ENCODE measurements around the gene ARSI.

ARSI gene

GRCh38 chr5:150329881-150330876, 27.5 kb upstream of the ARSI start:
- peaks cover 57% of the 10 kb centered on the region for H3K4me1 Mint-ChIP-seq
- peak overlapping the region; percentile 2 for H3K27ac Mint-ChIP-seq
- H3K27me3 Mint-ChIP-seq (ENCODE audit: low read depth, poor library complexity): no peaks in the 10 kb centered on the region
- H3K4me3 Mint-ChIP-seq: no peak overlapping the region
- no peaks in the 10 kb centered on the region for H3K36me3 Mint-ChIP-seq (ENCODE audit: low read depth)
- no peak for TF ChIP-seq CTCF (IDR thresholded peaks at IDR 0.05)
- DNase-seq: peak; percentile 23
- no peaks in the 10 kb centered on the region for H3K9me3 Mint-ChIP-seq

GRCh38 chr5:150329038-150329437, 26.3 kb upstream of the ARSI start:
- no peaks in the 10 kb centered on the region for H3K27me3 Mint-ChIP-seq (ENCODE audit: low read depth, poor library complexity)
- no peak for TF ChIP-seq CTCF (IDR thresholded peaks at IDR 0.05)
- DNase-seq: no peak
- no peaks in the 10 kb centered on the region for H3K9me3 Mint-ChIP-seq
- no peaks in the 10 kb centered on the region for H3K36me3 Mint-ChIP-seq (ENCODE audit: low read depth)
- H3K27ac Mint-ChIP-seq: no peak overlapping the region
- H3K4me3 Mint-ChIP-seq: no peak overlapping the region
- peaks cover 59% of the 10 kb centered on the region for H3K4me1 Mint-ChIP-seq

- Mint-ChIP-seq H3K27me3 (ENCODE audit: low read depth, poor library complexity) (peaks cover 4% of the 10 kb centered on the region), H3K36me3 (ENCODE audit: low read depth) (no peaks in the 10 kb centered on the region), H3K4me1 (peaks cover 59% of the 10 kb centered on the region), H3K9me3 (no peaks in the 10 kb centered on the region), H3K4me3 (no peak overlapping the region), H3K27ac (no peak overlapping the region)
- DNase-seq: no peak
- TF ChIP-seq CTCF (IDR thresholded peaks at IDR 0.05): no peak
Measured at GRCh38 chr5:150328515-150328914, 25.8 kb upstream of the ARSI start.

GRCh38 chr5:150327139-150327538, 24.4 kb upstream of the ARSI start:
- Mint-ChIP-seq H3K9me3 (no peaks in the 10 kb centered on the region), H3K27me3 (ENCODE audit: low read depth, poor library complexity) (peaks cover 4% of the 10 kb centered on the region), H3K4me1 (peaks cover 59% of the 10 kb centered on the region), H3K27ac (no peak overlapping the region), H3K4me3 (no peak overlapping the region), H3K36me3 (ENCODE audit: low read depth) (no peaks in the 10 kb centered on the region)
- DNase-seq: no peak
- TF ChIP-seq CTCF (IDR thresholded peaks at IDR 0.05): no peak

GRCh38 chr5:150326707-150327106, 24.0 kb upstream of the ARSI start:
- H3K9me3 Mint-ChIP-seq: peaks cover under 1% of the 10 kb centered on the region
- no peak for DNase-seq
- H3K27ac Mint-ChIP-seq: no peak overlapping the region
- no peak overlapping the region for H3K4me3 Mint-ChIP-seq
- no peak for TF ChIP-seq CTCF (IDR thresholded peaks at IDR 0.05)
- peaks cover 59% of the 10 kb centered on the region for H3K4me1 Mint-ChIP-seq
- no peaks in the 10 kb centered on the region for H3K36me3 Mint-ChIP-seq (ENCODE audit: low read depth)
- peaks cover 4% of the 10 kb centered on the region for H3K27me3 Mint-ChIP-seq (ENCODE audit: low read depth, poor library complexity)

GRCh38 chr5:150325426-150325825, 22.7 kb upstream of the ARSI start:
- peak overlapping the region; percentile 69 for H3K27ac Mint-ChIP-seq
- peaks cover 4% of the 10 kb centered on the region for H3K27me3 Mint-ChIP-seq (ENCODE audit: low read depth, poor library complexity)
- H3K4me3 Mint-ChIP-seq: no peak overlapping the region
- H3K36me3 Mint-ChIP-seq (ENCODE audit: low read depth): no peaks in the 10 kb centered on the region
- H3K9me3 Mint-ChIP-seq: peaks cover 4% of the 10 kb centered on the region
- no peak for TF ChIP-seq CTCF (IDR thresholded peaks at IDR 0.05)
- H3K4me1 Mint-ChIP-seq: peaks cover 57% of the 10 kb centered on the region
- no peak for DNase-seq

Data from nephron progenitor cell (in vitro differentiated cells).